Measurements from ENCODE around the gene DUSP5. TPM values are rescaled to one million over a fixed set of nuclear protein-coding genes. Genes with fewer than 3 reads are reported as not detected.

DUSP5 gene
- polyA plus RNA-seq, 2 of the 4 experiments (the other 2 are of a cell fraction): 48.8 to 171 TPM

DNA sequence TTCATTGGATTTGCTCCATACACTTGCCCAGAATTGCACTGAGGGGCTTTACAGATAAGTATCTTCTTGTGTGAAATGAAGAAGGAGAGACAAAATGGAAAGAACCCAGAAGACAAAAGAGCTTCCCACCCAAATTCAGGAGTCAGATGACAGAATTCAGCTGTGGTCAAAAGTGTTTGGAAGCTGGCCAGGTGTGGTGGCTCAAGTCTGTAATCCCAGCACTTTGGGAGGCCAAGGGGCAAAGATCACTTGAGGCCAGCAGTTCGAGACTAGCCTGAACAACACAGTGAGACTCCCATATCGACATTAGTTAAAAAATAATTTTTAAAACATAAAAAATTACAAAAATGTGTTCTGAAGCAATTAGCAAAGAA, 27.1 kb downstream of the DUSP5 start:
- no peak overlapping the region; the same call in 2 of the 3 replicates for H3K4me2 ChIP-seq
- peak overlapping the region in 1 of 2 experiments; percentile 77; a peak in 4 of 6 replicates for H3K27ac ChIP-seq
- DNase-seq (ENCODE audit: low read depth in 1 of 2, low spot score in 1 of 2) (no peak), ATAC-seq (no peak), FAIRE-seq (no peak)
- ChIA-PET CTCF (no interaction called here), POLR2A (no interaction called here)
- peaks cover 80% of the 10 kb centered on the region for H3K4me1 ChIP-seq
- no peak for TF ChIP-seq RCOR1 (IDR thresholded peaks at IDR 0.05; ENCODE audit: low read depth, low read length)
- no peak for TF ChIP-seq BHLHE40 (IDR thresholded peaks at IDR 0.05; ENCODE audit: low read depth, low read length)
- TF ChIP-seq HDAC2 (IDR thresholded peaks at IDR 0.05): no peak
- no peak for TF ChIP-seq REST (IDR thresholded peaks at IDR 0.05)
- TF ChIP-seq HOXB13 (CRISPR knock-in tag; IDR thresholded peaks at IDR 0.05; ENCODE audit: low read depth): no peak
- TF ChIP-seq CHD2 (IDR thresholded peaks at IDR 0.05; ENCODE audit: low read length, partially characterized antibody): no peak
- no peak for TF ChIP-seq POLR2AphosphoS2 (conservative IDR thresholded peaks at IDR 0.05; ENCODE audit: low read length)
- no peak for TF ChIP-seq MAZ (IDR thresholded peaks at IDR 0.05; ENCODE audit: borderline replicate concordance, low read depth, low read length)
- TF ChIP-seq ZFP36 (IDR thresholded peaks at IDR 0.05; ENCODE audit: borderline replicate concordance, partially characterized antibody): no peak
- TF ChIP-seq, protein P1, sequence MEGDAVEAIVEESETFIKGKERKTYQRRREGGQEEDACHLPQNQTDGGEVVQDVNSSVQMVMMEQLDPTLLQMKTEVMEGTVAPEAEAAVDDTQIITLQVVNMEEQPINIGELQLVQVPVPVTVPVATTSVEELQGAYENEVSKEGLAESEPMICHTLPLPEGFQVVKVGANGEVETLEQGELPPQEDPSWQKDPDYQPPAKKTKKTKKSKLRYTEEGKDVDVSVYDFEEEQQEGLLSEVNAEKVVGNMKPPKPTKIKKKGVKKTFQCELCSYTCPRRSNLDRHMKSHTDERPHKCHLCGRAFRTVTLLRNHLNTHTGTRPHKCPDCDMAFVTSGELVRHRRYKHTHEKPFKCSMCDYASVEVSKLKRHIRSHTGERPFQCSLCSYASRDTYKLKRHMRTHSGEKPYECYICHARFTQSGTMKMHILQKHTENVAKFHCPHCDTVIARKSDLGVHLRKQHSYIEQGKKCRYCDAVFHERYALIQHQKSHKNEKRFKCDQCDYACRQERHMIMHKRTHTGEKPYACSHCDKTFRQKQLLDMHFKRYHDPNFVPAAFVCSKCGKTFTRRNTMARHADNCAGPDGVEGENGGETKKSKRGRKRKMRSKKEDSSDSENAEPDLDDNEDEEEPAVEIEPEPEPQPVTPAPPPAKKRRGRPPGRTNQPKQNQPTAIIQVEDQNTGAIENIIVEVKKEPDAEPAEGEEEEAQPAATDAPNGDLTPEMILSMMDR (IDR thresholded peaks at IDR 0.05): no peak
- TF ChIP-seq, protein P2, sequence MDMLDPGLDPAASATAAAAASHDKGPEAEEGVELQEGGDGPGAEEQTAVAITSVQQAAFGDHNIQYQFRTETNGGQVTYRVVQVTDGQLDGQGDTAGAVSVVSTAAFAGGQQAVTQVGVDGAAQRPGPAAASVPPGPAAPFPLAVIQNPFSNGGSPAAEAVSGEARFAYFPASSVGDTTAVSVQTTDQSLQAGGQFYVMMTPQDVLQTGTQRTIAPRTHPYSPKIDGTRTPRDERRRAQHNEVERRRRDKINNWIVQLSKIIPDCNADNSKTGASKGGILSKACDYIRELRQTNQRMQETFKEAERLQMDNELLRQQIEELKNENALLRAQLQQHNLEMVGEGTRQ (IDR thresholded peaks at IDR 0.05): no peak
- no peak for TF ChIP-seq GATA3 (IDR thresholded peaks at IDR 0.05; ENCODE audit: borderline replicate concordance)
- H3K9me3 ChIP-seq: no peaks in the 10 kb centered on the region
- H3K4me3 ChIP-seq: no peak overlapping the region
- 81% methylated on average over 2 of the region's 2 CpGs for WGBS (ENCODE audit: missing lambda C conversion rate)

- 72% methylated on average over 9 of the region's 9 CpGs for WGBS (ENCODE audit: missing lambda C conversion rate)
- peak in 1 of 2 experiments; percentile 63 for DNase-seq (ENCODE audit: low read depth in 1 of 2, low spot score in 1 of 2)
- no peak for FAIRE-seq
- H3K4me1 ChIP-seq: peaks cover 83% of the 10 kb centered on the region
- CTCF ChIA-PET: no interaction called here
- H3K9me3 ChIP-seq: no peaks in the 10 kb centered on the region
- ATAC-seq: peak; percentile 9 to 13; a peak in 5 of 6 replicates
- POLR2A ChIA-PET: no interaction called here
- peak overlapping the region; percentile 19; the same call in 1 of the 3 replicates for H3K4me2 ChIP-seq
- H3K27ac ChIP-seq: peak overlapping the region; percentile 35 to 77; a peak in 5 of 6 replicates
- no peak overlapping the region for H3K4me3 ChIP-seq
- no peak for TF ChIP-seq JUNB (IDR thresholded peaks at IDR 0.05)
- TF ChIP-seq KDM1A (IDR thresholded peaks at IDR 0.05; ENCODE audit: low read depth): no peak
- no peak for TF ChIP-seq CHD2 (IDR thresholded peaks at IDR 0.05; ENCODE audit: low read length, partially characterized antibody)
- TF ChIP-seq MAFK (IDR thresholded peaks at IDR 0.05; ENCODE audit: partially characterized antibody): no peak
- no peak for TF ChIP-seq EHMT2 (IDR thresholded peaks at IDR 0.05; ENCODE audit: low read depth)
- no peak for TF ChIP-seq RNF2 (IDR thresholded peaks at IDR 0.05; ENCODE audit: borderline replicate concordance, low read depth)
- TF ChIP-seq POLR2AphosphoS2 (conservative IDR thresholded peaks at IDR 0.05; ENCODE audit: low read length): peak; percentile 47
- no peak for TF ChIP-seq ESRRA (IDR thresholded peaks at IDR 0.05; ENCODE audit: borderline replicate concordance, low read length)
- no peak for TF ChIP-seq CEBPB (IDR thresholded peaks at IDR 0.05)
- TF ChIP-seq NFE2L2 (conservative IDR thresholded peaks at IDR 0.05; ENCODE audit: low read length): no peak
- peak in 1 of 2 experiments; percentile 35; a peak in 1 of 5 replicates for TF ChIP-seq JUN (IDR thresholded peaks at IDR 0.05)
- TF ChIP-seq RAD21 (conservative IDR thresholded peaks at IDR 0.05 in 1 of 2, IDR thresholded peaks at IDR 0.05 in 1 of 2): no peak
- TF ChIP-seq RARB (CRISPR knock-in tag; IDR thresholded peaks at IDR 0.05): no peak; the same call in 1 of the 2 replicates
- TF ChIP-seq CBX2 (IDR thresholded peaks at IDR 0.05; ENCODE audit: borderline replicate concordance, low read depth): no peak
- TF ChIP-seq HES2 (IDR thresholded peaks at IDR 0.05): no peak
- TF ChIP-seq HDAC2 (IDR thresholded peaks at IDR 0.05): no peak
- TF ChIP-seq, protein P1 (IDR thresholded peaks at IDR 0.05): no peak
These were observed 27.9 kb downstream of the DUSP5 start for GRCh38 chr10:110525349-110526260.

All from A549 (cell line).